Endodermal cell (in vitro differentiated cells): ENCODE results near the gene ERMARD. TPM values are rescaled to one million over a fixed set of nuclear protein-coding genes. Genes with fewer than 3 reads are reported as not detected.
A peak's percentile ranks its signal among the peaks of the same experiment; 100 is the strongest.

Experiments
- DNase-seq: peaks from one replicate; pipeline ENCODE4 v3.0.0-alpha.2; 2017
- H3K27ac ChIP-seq: 2 replicates; pipeline ENCODE4 v1.5.1; 2013; ENCODE audit warnings: mild to moderate bottlenecking, low read depth, low read length, moderate library complexity
- H3K27me3 ChIP-seq: 2 replicates; pipeline ENCODE4 v1.6.1; 2013; ENCODE audit warnings: mild to moderate bottlenecking, low read length, moderate library complexity; ENCODE audit not compliant: insufficient read depth, control insufficient read depth, poor library complexity, severe bottlenecking
- H3K36me3 ChIP-seq: 2 replicates; pipeline ENCODE4 v1.7.0; 2013; ENCODE audit warnings: mild to moderate bottlenecking, low read length, moderate library complexity; ENCODE audit not compliant: control insufficient read depth, insufficient read depth
- H3K4me1 ChIP-seq: one replicate; pipeline ENCODE4 v1.7.0; 2013; ENCODE audit warnings: low read length; ENCODE audit not compliant: control insufficient read depth, insufficient read depth
- H3K4me3 ChIP-seq: 2 replicates; pipeline ENCODE4 v1.5.1; 2013; ENCODE audit warnings: mild to moderate bottlenecking, low read length, moderate library complexity
- H3K9ac ChIP-seq: 2 replicates; pipeline ENCODE4 v1.6.1; 2013; ENCODE audit warnings: mild to moderate bottlenecking, low read length, moderate library complexity; ENCODE audit not compliant: poor library complexity, severe bottlenecking; ENCODE audit errors: extremely low read depth
- H3K9me3 ChIP-seq: 2 replicates; pipeline ENCODE4 v1.6.1; 2013; ENCODE audit warnings: mild to moderate bottlenecking, low read length, moderate library complexity; ENCODE audit not compliant: control insufficient read depth
- H3K27ac Mint-ChIP-seq: 2 replicates; pipeline ENCODE4 v1.8.0; 2020; ENCODE audit warnings: mixed read lengths
- H3K27me3 Mint-ChIP-seq: 2 replicates; pipeline ENCODE4 v1.8.0; 2021; ENCODE audit warnings: mild to moderate bottlenecking, mixed read lengths; ENCODE audit not compliant: insufficient read depth
- H3K36me3 Mint-ChIP-seq: 2 replicates; pipeline ENCODE4 v1.8.0; 2020; ENCODE audit warnings: low read depth, mixed read lengths
- H3K4me1 Mint-ChIP-seq: 2 replicates; pipeline ENCODE4 v1.8.0; 2020; ENCODE audit warnings: mixed read lengths
- H3K4me3 Mint-ChIP-seq: 2 replicates; pipeline ENCODE4 v1.8.0; 2020; ENCODE audit warnings: mild to moderate bottlenecking, moderate library complexity, mixed read lengths
- H3K9me3 Mint-ChIP-seq: 2 replicates; pipeline ENCODE4 v1.8.0; 2020; ENCODE audit warnings: mild to moderate bottlenecking, mixed read lengths
- WGBS, 2 experiments: methylation state at CpG; one replicate each; pipeline versions ENCODE4 v1.1.5 to v1.1.7; 2013; ENCODE audit warnings: missing lambda C conversion rate in 2 of 2, mixed read lengths in 1 of 2; ENCODE audit not compliant: insufficient coverage in 1 of 2, insufficient read length in 1 of 2; 5-methylcytosine and 5-hydroxymethylcytosine counted together
- total RNA-seq, 2 donors: library from RNA; stranded (reverse); fragmentation: NEBNext Ultra II Directional in 1 of 2; extraction: Animal tissue kit (Norgen Biotek cat#: 25700) in 1 of 2; gene quantifications; 2 replicates in 1 of 2; 3 replicates in 1 of 2; pipeline ENCODE4 v1.2.1, GENCODE V29; 2021
- TF ChIP-seq, protein P1 (sequence below): fragments of 200-600 bp; sonication (generic); conservative IDR thresholded peaks from 2 replicates; pipeline ENCODE4 v1.5.0; 2021; ENCODE audit warnings: antibody characterized with exemption, mild to moderate bottlenecking

Gene ERMARD
- total RNA-seq, 2 donors from 2014 or later, result 14.4 to 24.2 TPM

DNA sequence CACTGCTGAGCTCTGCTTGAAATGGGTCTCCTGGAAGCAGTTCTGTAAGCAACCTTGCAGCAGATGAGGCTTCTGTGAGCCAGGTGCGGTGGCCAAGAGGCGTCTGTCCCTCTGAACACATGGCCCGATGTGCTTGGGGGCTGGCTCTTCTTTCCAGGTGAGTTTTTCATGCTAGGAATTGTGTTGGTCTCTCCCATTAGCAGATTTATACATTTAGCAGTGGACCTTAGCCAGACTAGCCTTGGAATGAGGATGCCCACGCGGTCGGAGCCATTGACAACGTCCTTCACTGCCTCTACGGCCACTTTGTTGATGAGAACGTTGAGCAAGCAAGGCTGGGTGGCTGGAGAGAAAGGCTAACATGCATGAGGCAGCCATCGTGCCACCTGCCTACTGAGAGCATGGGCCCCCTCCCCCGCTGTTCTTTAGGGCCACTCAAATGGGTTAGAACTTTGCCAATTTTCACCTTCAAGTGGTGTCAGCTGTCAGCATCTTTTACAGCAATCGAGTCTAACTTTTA is 33.5 kb downstream of the ERMARD start:
- H3K36me3 Mint-ChIP-seq, result peaks cover 25% of the 10 kb centered on the region
- 93 to 98% methylated on average over 9 to 12 of the region's 12 CpGs for WGBS, 2 experiments
- no peak overlapping the region for H3K27ac Mint-ChIP-seq
- H3K9me3 Mint-ChIP-seq, result peaks cover 2% of the 10 kb centered on the region
- no peaks in the 10 kb centered on the region for H3K9me3 ChIP-seq
- DNase-seq, result peak; percentile 24
- peaks cover 3% of the 10 kb centered on the region for H3K4me1 Mint-ChIP-seq
- no peaks in the 10 kb centered on the region for H3K36me3 ChIP-seq
- peaks cover 11% of the 10 kb centered on the region for H3K27me3 Mint-ChIP-seq
- H3K4me3 Mint-ChIP-seq, result no peak overlapping the region
- H3K4me3 ChIP-seq, result no peak overlapping the region
- H3K9ac ChIP-seq, result no peak overlapping the region
- H3K4me1 ChIP-seq, result no peaks in the 10 kb centered on the region
- TF ChIP-seq, protein P1, sequence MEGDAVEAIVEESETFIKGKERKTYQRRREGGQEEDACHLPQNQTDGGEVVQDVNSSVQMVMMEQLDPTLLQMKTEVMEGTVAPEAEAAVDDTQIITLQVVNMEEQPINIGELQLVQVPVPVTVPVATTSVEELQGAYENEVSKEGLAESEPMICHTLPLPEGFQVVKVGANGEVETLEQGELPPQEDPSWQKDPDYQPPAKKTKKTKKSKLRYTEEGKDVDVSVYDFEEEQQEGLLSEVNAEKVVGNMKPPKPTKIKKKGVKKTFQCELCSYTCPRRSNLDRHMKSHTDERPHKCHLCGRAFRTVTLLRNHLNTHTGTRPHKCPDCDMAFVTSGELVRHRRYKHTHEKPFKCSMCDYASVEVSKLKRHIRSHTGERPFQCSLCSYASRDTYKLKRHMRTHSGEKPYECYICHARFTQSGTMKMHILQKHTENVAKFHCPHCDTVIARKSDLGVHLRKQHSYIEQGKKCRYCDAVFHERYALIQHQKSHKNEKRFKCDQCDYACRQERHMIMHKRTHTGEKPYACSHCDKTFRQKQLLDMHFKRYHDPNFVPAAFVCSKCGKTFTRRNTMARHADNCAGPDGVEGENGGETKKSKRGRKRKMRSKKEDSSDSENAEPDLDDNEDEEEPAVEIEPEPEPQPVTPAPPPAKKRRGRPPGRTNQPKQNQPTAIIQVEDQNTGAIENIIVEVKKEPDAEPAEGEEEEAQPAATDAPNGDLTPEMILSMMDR, result no peak
- peaks cover 6% of the 10 kb centered on the region for H3K27me3 ChIP-seq
- no peak overlapping the region for H3K27ac ChIP-seq

DNA sequence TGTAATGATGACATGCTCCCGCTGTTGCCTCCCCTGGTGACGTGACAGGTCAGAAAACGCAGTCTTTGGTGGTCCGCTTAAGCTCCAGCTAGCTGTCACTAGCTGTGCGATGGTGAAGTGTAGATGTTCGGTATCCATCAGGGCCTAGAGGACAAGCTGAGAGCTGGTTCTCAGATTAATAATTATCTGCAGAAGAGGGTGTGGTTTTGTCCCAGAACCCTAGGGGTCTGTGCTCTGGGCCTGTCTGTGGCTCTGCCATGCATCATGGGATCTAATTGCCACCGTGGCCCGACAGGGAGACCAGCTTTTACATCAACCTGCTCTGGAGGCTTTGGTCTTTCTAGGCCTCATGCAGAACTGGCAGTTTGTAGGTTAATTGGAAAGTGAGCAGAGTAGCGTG is 34.1 kb downstream of the ERMARD start:
- H3K27me3 ChIP-seq, result peaks cover 6% of the 10 kb centered on the region
- TF ChIP-seq, protein P1, result no peak
- H3K9me3 Mint-ChIP-seq, result peaks cover 2% of the 10 kb centered on the region
- H3K4me1 ChIP-seq, result no peaks in the 10 kb centered on the region
- no peaks in the 10 kb centered on the region for H3K9me3 ChIP-seq
- H3K27ac Mint-ChIP-seq, result no peak overlapping the region
- H3K4me1 Mint-ChIP-seq, result peaks cover 6% of the 10 kb centered on the region
- whole genome bisulfite sequencing, 2 experiments, result 90 to 93% methylated on average over 8 to 9 of the region's 9 CpGs
- peaks cover 14% of the 10 kb centered on the region for H3K27me3 Mint-ChIP-seq
- DNase-seq, result peak; percentile 15
- H3K36me3 ChIP-seq, result no peaks in the 10 kb centered on the region
- no peak overlapping the region for H3K4me3 Mint-ChIP-seq
- no peak overlapping the region for H3K9ac ChIP-seq
- H3K36me3 Mint-ChIP-seq, result peaks cover 21% of the 10 kb centered on the region
- H3K4me3 ChIP-seq, result no peak overlapping the region
- no peak overlapping the region for H3K27ac ChIP-seq

DNA sequence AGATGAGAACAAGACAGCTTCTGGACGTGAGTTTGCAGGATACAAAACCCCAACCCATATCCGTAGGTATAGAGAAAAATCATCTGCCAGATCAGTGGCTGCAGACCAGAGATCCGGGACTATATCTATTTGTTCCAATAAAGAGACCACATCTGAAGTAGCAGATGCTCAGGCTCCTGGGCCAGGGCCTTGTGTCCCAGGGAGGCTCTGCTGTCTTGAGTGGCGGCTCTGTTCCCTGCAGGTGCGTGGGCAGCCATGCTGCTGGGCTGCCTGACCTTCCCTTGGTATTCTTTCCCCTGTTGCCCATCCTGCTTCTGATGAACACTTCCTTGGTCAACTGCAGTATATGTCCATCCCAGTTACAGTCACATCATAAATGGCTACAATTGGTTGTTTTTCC is 34.9 kb downstream of the ERMARD start:
- 90 to 98% methylated on average over 5 of the region's 5 CpGs for WGBS, 2 experiments
- DNase-seq, result peak; percentile 24

More for the DNA sequence above, 34.9 kb downstream of the ERMARD start:
- H3K9me3 Mint-ChIP-seq, result peaks cover 2% of the 10 kb centered on the region
- Histone ChIP-seq H3K27ac (no peak overlapping the region), H3K4me1 (peaks cover 4% of the 10 kb centered on the region), H3K4me3 (no peak overlapping the region), H3K9ac (no peak overlapping the region), H3K27me3 (peaks cover 6% of the 10 kb centered on the region), H3K36me3 (no peaks in the 10 kb centered on the region), H3K9me3 (no peaks in the 10 kb centered on the region)
- H3K4me3 Mint-ChIP-seq, result no peak overlapping the region
- no peak overlapping the region for H3K27ac Mint-ChIP-seq
- TF ChIP-seq, protein P1, result no peak
- peaks cover 20% of the 10 kb centered on the region for H3K27me3 Mint-ChIP-seq
- peaks cover 14% of the 10 kb centered on the region for H3K36me3 Mint-ChIP-seq
- H3K4me1 Mint-ChIP-seq, result peaks cover 9% of the 10 kb centered on the region
